Endothelial cell of umbilical vein (primary cell): Measurements from ENCODE around the gene UBA52. TPM values are rescaled to one million over a fixed set of nuclear protein-coding genes. Genes with fewer than 3 reads are reported as not detected.

Experiments used
- BruUV-seq: library from RNA; stranded (reverse); fragments of 400-500 nt; replicated peaks from 2 replicates; lab custom pipeline; 2021; lab: Mats Ljungman, UMichigan
- CTCF ChIA-PET: fragments of 300-600, 350-600 bp; sonication (Branson Sonifier 250); formaldehyde crosslinking; loops from one replicate; lab custom pipeline; 2021; ENCODE audit warnings: antibody characterized with exemption, inconsistent platforms; lab: Charles Lee
- POLR2A ChIA-PET: fragments of 300-600, 350-600 bp; sonication (Branson Sonifier 250); formaldehyde crosslinking; loops from one replicate; lab custom pipeline; 2021; ENCODE audit warnings: antibody characterized with exemption, inconsistent platforms; lab: Charles Lee
- DNase-seq: peaks from one replicate; pipeline ENCODE4 v3.0.0-alpha.2; 2011; ENCODE audit warnings: low read depth, low spot score
- FAIRE-seq: peaks from 2 replicates; lab custom pipeline; 2011; peaks lifted over from hg19 to GRCh38; lab: Jason Lieb, UNC
- H2AFZ ChIP-seq: 2 replicates; pipeline ENCODE4 v1.6.0; 2012; ENCODE audit warnings: low read depth, low read length, control low read depth, inconsistent platforms
- H3K27ac ChIP-seq: 2 replicates; pipeline ENCODE4 v1.5.1; 2011; ENCODE audit warnings: low read depth, mild to moderate bottlenecking, control low read depth, low read length, moderate library complexity; ENCODE audit not compliant: insufficient read depth
- H3K27me3 ChIP-seq, 2 experiments: 2 replicates each; pipeline versions ENCODE4 v1.6.0 to v1.6.1; 2011; ENCODE audit warnings: low read length in 2 of 2, mixed read lengths in 1 of 2; ENCODE audit not compliant: control insufficient read depth in 2 of 2, insufficient read depth in 2 of 2
- H3K36me3 ChIP-seq, 2 experiments: 2 replicates in 1 of 2; 3 replicates in 1 of 2; pipeline ENCODE4 v1.5.1; 2011; ENCODE audit warnings: low read length in 2 of 2, mild to moderate bottlenecking in 1 of 2, moderate library complexity in 1 of 2; ENCODE audit not compliant: control insufficient read depth in 2 of 2, insufficient read depth in 2 of 2; ENCODE audit errors: extremely low read depth in 1 of 2
- H3K4me1 ChIP-seq: 3 replicates; pipeline ENCODE4 v1.5.1; 2011; ENCODE audit warnings: mild to moderate bottlenecking, low read length; ENCODE audit not compliant: control insufficient read depth, insufficient read depth; ENCODE audit errors: extremely low read depth
- H3K4me2 ChIP-seq: 2 replicates; pipeline ENCODE4 v1.6.1; 2011; ENCODE audit warnings: low read length, control low read depth, mixed read lengths; ENCODE audit not compliant: insufficient read depth
- H3K4me3 ChIP-seq, 3 experiments: fragments of 200-600 bp in 1 of 3; sonication (generic), shearing (Covaris generic) in 1 of 3; replicated peaks in 1 of 3; 2 replicates each; pipeline ENCODE4 v1.5.1; 2011 to 2016; ENCODE audit warnings: control low read depth in 3 of 3, low read length in 3 of 3, mild to moderate bottlenecking in 2 of 3, inconsistent platforms in 1 of 3, low read depth in 1 of 3, moderate library complexity in 1 of 3; ENCODE audit not compliant: insufficient read depth in 1 of 3
- H3K79me2 ChIP-seq: 2 replicates; pipeline ENCODE4 v1.6.0; 2012; ENCODE audit warnings: low read length, inconsistent platforms; ENCODE audit not compliant: control insufficient read depth, insufficient read depth
- H3K9ac ChIP-seq: replicated peaks from 2 replicates; pipeline ENCODE3; 2011; ENCODE audit warnings: low read length, control low read depth; ENCODE audit not compliant: insufficient read depth; ENCODE audit errors: extremely low read depth
- H3K9me1 ChIP-seq: replicated peaks from 3 replicates; pipeline ENCODE4 v1.6.0; 2011; ENCODE audit warnings: mild to moderate bottlenecking, low read length; ENCODE audit not compliant: control insufficient read depth, insufficient read depth; ENCODE audit errors: extremely low read depth
- H3K9me3 ChIP-seq: replicated peaks from 2 replicates; pipeline ENCODE4 v1.5.1; 2012; ENCODE audit warnings: low read length, inconsistent platforms; ENCODE audit not compliant: control insufficient read depth, insufficient read depth
- H4K20me1 ChIP-seq: replicated peaks from 2 replicates; pipeline ENCODE3; 2011; ENCODE audit warnings: mild to moderate bottlenecking, low read length; ENCODE audit not compliant: control insufficient read depth, insufficient read depth; ENCODE audit errors: extremely low read depth
- EZH2 ChIP-seq: IDR thresholded peaks from 2 replicates; pipeline ENCODE4 v1.6.1; 2012; ENCODE audit warnings: borderline replicate concordance, low read depth, mild to moderate bottlenecking, moderate library complexity, low read length, inconsistent platforms; ENCODE audit not compliant: severe bottlenecking
- FOS ChIP-seq: IDR thresholded peaks from 2 replicates; pipeline ENCODE4 v1.6.1; 2011; ENCODE audit warnings: mild to moderate bottlenecking, low read length, moderate library complexity, borderline replicate concordance; ENCODE audit not compliant: insufficient read depth
- GATA2 ChIP-seq: IDR thresholded peaks from 2 replicates; pipeline ENCODE4 v1.7.0; 2011; ENCODE audit warnings: low read depth, mild to moderate bottlenecking, moderate library complexity, mixed read lengths, low read length; ENCODE audit not compliant: insufficient read length, insufficient read depth
- JUN ChIP-seq: IDR thresholded peaks from 2 replicates; pipeline ENCODE4 v1.6.1; 2011; ENCODE audit warnings: borderline replicate concordance, low read depth; ENCODE audit not compliant: insufficient read length, insufficient read depth
- MYC ChIP-seq: IDR thresholded peaks from one replicate; pipeline ENCODE4 v1.6.1; 2011; ENCODE audit warnings: mild to moderate bottlenecking, low read depth, low read length
- POLR2A ChIP-seq: IDR thresholded peaks from 2 replicates; pipeline ENCODE4 v1.6.1; 2012; ENCODE audit warnings: low read depth, mild to moderate bottlenecking, control low read depth, low read length
- POLR2AphosphoS5 ChIP-seq: IDR thresholded peaks from 2 replicates; pipeline ENCODE4 v1.6.1; 2012; ENCODE audit warnings: low read depth, mild to moderate bottlenecking, control low read depth, low read length, moderate library complexity; ENCODE audit not compliant: insufficient read depth
- dilution Hi-C: fragments of 300-500 bp; cut with MboI; formaldehyde crosslinking; loops from one replicate; pipeline ENCODE4 v1.15.0; 2019; ENCODE audit warnings: low sequenced_read_pairs; ENCODE audit not compliant: extremely low pct_ligation_motif_present
- intact Hi-C: fragments of 100-400 bp; cut with micrococcal nuclease; formaldehyde crosslinking; loops from one replicate; pipeline ENCODE4 v1.10.0; 2022
- polyA plus RNA-seq, 4 experiments: library from polyadenylated mRNA; depleted of rRNA in 3 of 4; stranded (reverse) in 3 of 4; unstranded in 1 of 4; fragments of >200 nt; gene quantifications; 2 replicates each; pipeline versions ENCODE4 v1.2.1 to v1.2.3, GENCODE V29; 2011 to 2012; ENCODE audit warnings: missing spikeins in 1 of 4
- total RNA-seq: library from RNA; stranded (reverse); gene quantifications from 2 replicates; pipeline ENCODE4 v1.2.3, GENCODE V29; 2021
- TF ChIP-seq, protein P1 (sequence below), 2 donors: IDR thresholded peaks; 1 replicate in 1 of 2; 2 replicates in 1 of 2; pipeline ENCODE4 v1.5.1; 2011; ENCODE audit warnings: low read length in 2 of 2, mild to moderate bottlenecking in 2 of 2, moderate library complexity in 2 of 2, control low read depth in 1 of 2, inconsistent platforms in 1 of 2, low read depth in 1 of 2; ENCODE audit not compliant: insufficient read depth in 1 of 2; ENCODE audit errors: extremely low read depth in 1 of 2
- TF ChIP-seq, protein P2 (sequence below): IDR thresholded peaks from 2 replicates; pipeline ENCODE4 v1.6.1; 2011; ENCODE audit not compliant: insufficient read depth, insufficient read length

The UBA52 gene
- total and polyA plus RNA-seq, 2 donors (not counting 3 experiments of a cell fraction or from before 2014, with no cell fraction given), result 1,221 to 3,506 TPM

- Histone ChIP-seq H3K27ac (no peak overlapping the region), H3K4me2 (no peak overlapping the region), H3K79me2 (peaks cover 24% of the 10 kb centered on the region), H3K9me1 (no peaks in the 10 kb centered on the region), H3K27me3 (no peaks in the 10 kb centered on the region), H3K4me1 (peaks cover 16% of the 10 kb centered on the region), H3K9me3 (no peaks in the 10 kb centered on the region), H4K20me1 (no peaks in the 10 kb centered on the region), H3K9ac (no peak overlapping the region), H3K36me3 (peaks cover 4 to 19% of the 10 kb centered on the region in 2 experiments), H2AFZ (no peak overlapping the region), H3K4me3 (no peak overlapping the region)
- BruUV-seq, result no TSS peak
- no peak for DNase-seq
- FAIRE-seq, result no peak
- CTCF ChIA-PET, result interaction anchor here (1.1 kb wide), 1 partner anchor 15 kb away, joined by 4 read pairs; no protein-coding TSS in a partner anchor
- no peak for TF ChIP-seq EZH2
- TF ChIP-seq, protein P1, sequence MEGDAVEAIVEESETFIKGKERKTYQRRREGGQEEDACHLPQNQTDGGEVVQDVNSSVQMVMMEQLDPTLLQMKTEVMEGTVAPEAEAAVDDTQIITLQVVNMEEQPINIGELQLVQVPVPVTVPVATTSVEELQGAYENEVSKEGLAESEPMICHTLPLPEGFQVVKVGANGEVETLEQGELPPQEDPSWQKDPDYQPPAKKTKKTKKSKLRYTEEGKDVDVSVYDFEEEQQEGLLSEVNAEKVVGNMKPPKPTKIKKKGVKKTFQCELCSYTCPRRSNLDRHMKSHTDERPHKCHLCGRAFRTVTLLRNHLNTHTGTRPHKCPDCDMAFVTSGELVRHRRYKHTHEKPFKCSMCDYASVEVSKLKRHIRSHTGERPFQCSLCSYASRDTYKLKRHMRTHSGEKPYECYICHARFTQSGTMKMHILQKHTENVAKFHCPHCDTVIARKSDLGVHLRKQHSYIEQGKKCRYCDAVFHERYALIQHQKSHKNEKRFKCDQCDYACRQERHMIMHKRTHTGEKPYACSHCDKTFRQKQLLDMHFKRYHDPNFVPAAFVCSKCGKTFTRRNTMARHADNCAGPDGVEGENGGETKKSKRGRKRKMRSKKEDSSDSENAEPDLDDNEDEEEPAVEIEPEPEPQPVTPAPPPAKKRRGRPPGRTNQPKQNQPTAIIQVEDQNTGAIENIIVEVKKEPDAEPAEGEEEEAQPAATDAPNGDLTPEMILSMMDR (IDR thresholded peaks at IDR 0.05; ENCODE audit: extremely low read depth in 1 of 2, insufficient read depth in 1 of 2, low read depth in 1 of 2, low read length in 2 of 2), result no peak
- no peak for TF ChIP-seq FOS
- TF ChIP-seq, protein P2, sequence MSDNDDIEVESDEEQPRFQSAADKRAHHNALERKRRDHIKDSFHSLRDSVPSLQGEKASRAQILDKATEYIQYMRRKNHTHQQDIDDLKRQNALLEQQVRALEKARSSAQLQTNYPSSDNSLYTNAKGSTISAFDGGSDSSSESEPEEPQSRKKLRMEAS, result no peak
- TF ChIP-seq POLR2A, result no peak
- no peak for TF ChIP-seq JUN
- no peak for TF ChIP-seq GATA2
- TF ChIP-seq POLR2AphosphoS5, result no peak
- TF ChIP-seq MYC, result no peak
- dilution Hi-C loops (no loop called here), intact Hi-C loops (loop anchor here (5.0 kb wide), 1 partner anchor 102 kb away; no protein-coding TSS in a partner anchor)
- POLR2A ChIA-PET, result no interaction called here
These were observed 3.1 kb downstream of the UBA52 start for GRCh38 chr19:18574691-18575291.
